ENCODE measurements around the gene PCDHB6.
"Not testable (repeated sequence)": the region's sequence is repeated elsewhere in the genome, so short reads cannot be mapped to it uniquely, and the experiment has no call there.

Gene PCDHB6

DNA sequence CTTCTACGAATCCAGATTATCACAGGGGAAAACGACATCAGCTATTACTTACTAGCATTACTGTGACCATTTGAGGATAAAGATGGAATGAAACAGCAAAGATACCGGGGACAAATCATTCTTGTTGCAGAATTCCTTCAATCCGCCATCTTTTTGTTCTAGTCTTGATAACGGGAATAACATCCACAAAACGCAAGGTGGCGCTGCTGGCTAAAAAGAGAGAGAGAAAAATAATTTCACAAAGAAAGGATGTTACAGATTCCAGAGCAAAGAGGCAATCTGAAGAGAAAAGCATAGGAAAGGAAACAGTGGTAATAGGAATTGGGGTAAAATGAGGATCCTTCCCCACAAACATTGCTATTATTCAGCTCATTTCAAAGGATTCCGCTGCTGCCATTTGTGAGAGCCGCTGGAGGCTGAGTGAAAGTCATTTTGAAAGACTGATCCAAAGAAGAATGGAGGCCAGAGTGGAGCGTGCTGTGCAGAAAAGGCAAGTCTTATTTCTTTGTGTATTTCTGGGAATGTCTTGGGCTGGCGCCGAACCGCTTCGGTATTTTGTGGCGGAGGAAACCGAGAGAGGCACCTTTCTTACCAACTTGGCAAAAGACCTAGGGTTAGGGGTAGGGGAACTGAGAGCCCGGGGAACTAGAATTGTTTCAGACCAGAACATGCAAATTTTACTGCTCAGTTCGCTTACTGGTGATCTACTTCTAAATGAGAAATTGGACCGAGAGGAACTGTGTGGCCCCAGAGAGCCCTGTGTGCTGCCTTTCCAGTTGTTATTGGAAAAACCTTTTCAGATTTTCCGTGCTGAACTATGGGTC is 22.7 kb downstream of the PCDHB6 start, which contains the start of gene PCDHB7:
TSS of gene PCDHB7 (plus strand) at position 264 of the 824 bp plus-strand sequence. CDS start at position 456, 192 bp downstream.
- no peak for DNase-seq

DNA sequence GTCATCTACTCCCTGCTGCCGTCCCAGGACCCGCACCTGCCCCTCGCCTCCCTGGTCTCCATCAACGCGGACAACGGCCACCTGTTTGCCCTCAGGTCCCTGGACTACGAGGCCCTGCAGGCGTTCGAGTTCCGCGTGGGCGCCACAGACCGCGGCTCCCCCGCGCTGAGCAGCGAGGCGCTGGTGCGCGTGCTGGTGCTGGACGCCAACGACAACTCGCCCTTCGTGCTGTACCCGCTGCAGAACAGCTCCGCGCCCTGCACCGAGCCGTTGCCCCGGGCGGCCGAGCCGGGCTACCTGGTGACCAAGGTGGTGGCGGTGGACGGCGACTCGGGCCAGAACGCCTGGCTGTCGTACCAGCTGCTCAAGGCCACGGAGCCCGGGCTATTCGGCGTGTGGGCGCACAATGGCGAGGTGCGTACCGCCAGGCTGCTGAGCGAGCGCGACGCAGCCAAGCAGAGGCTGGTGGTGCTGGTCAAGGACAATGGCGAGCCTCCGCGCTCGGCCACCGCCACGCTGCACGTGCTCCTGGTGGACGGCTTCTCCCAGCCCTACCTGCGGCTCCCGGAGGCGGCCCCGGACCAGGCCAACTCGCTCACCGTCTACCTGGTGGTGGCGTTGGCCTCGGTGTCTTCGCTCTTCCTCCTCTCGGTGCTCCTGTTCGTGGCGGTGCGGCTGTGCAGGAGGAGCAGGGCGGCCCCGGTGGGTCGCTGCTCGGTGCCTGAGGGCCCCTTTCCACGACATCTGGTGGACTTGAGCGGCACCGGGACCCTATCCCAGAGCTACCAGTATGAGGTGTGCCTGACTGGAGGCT is 24.6 kb downstream of the PCDHB6 start:
- not testable (repeated sequence) for DNase-seq

DNA sequence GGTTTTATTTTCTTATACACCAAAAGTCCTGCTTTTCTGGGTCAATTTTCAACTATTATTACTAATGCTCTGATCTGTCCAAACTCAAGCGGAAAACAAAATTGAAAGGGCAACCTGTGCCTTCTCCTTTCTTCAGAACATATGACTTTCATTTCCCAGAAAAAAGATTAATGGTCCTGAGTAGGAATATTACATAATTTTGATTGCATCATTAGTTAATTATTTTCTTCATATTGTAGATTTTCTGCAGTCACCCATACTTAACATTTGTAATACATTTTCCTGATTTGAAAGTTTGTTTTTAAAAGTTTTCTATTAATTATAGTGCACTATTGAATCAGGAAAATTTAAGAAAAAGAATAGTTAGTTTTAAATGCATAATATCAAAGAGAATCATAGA is 26.1 kb downstream of the PCDHB6 start:
- DNase-seq, result no peak

DNA sequence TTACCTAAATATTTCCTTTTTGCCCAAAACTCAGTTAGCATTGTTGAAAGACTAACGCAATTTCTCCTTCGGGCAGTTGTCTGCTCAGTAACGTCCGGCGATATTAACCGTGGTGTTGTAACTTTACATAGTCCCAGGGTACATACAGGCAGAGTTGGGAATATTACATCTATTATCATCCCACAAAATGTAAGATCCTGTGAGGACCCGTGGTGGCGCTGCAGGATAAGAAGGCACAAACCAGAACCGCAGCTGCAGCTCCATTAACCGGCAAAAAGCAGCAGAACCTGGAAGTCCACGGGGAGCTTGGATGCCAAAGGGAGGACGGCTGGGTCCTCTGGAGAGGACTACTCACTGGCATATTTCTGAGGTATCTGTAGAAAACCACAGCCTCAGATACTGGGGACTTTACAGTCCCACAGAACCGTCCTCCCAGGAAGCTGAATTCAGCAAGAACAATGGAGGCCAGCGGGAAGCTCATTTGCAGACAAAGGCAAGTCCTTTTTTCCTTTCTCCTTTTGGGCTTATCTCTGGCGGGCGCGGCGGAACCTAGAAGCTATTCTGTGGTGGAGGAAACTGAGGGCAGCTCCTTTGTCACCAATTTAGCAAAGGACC is 27.8 kb downstream of the PCDHB6 start, which contains the start of gene PCDHB8:
TSS of gene PCDHB8 (plus strand) at position 214 of the 615 bp plus-strand sequence. CDS start at position 459, 245 bp downstream.
- DNase-seq, result peak; percentile 6

DNA sequence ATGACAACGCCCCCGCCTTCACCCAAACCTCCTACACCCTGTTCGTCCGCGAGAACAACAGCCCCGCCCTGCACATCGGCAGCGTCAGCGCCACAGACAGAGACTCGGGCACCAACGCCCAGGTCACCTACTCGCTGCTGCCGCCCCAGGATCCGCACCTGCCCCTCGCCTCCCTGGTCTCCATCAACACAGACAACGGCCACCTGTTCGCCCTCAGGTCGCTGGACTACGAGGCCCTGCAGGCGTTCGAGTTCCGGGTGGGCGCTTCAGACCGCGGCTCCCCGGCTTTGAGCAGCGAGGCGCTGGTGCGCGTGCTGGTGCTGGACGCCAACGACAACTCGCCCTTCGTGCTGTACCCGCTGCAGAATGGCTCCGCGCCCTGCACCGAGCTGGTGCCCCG is 29.5 kb downstream of the PCDHB6 start:
- DNase-seq, result not testable (repeated sequence)

DNA sequence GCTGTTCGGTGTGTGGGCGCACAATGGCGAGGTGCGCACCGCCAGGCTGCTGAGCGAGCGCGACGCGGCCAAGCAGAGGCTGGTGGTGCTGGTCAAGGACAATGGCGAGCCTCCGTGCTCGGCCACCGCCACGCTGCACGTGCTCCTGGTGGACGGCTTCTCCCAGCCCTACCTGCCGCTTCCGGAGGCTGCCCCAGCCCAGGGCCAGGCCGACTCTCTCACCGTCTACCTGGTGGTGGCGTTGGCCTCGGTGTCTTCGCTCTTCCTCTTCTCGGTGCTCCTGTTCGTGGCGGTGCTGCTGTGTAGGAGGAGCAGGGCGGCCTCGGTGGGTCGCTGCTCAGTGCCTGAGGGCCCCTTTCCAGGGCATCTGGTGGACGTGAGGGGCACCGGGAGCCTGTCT is 30.0 kb downstream of the PCDHB6 start:
- not testable (repeated sequence) for DNase-seq

DNA sequence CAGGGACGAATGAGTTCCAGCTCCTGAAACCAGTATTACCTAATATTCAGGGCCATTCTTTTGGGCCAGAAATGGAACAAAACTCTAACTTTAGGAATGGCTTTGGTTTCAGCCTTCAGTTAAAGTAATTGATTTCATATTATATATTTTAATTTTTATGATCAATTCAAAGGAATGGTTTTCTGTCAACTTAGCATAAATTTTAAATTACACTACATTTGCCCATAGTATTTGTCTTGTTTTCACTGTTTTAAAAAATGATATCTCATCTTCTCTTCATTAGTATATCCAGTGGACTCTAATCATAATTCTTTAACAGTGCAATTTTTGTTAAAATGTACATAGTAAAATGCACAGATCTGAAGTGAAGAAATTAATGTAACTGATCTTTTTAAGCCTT is 30.5 kb downstream of the PCDHB6 start:
- no peak for DNase-seq

DNA sequence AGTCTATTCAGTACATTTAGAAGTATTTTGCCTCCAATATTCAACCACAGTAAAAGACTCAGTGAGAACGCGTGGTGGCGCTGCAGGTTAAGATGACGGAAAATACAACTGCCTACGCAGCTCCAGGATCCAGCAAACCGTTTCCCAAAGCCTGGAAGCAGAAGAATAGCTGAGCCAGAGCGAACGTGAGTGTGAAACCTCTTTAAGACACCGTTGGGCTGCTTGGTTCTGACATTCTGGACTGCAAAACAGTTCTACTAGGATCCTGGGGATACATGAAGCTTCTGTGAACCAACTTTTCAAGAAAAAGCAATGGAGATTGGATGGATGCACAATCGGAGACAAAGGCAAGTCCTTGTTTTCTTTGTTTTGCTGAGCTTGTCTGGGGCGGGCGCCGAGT is 32.4 kb downstream of the PCDHB6 start, which contains the start of gene PCDHB16:
TSS of gene PCDHB16 (plus strand) at position 140 of the 400 bp plus-strand sequence. CDS start at position 313, 173 bp downstream.
- no peak for DNase-seq

DNA sequence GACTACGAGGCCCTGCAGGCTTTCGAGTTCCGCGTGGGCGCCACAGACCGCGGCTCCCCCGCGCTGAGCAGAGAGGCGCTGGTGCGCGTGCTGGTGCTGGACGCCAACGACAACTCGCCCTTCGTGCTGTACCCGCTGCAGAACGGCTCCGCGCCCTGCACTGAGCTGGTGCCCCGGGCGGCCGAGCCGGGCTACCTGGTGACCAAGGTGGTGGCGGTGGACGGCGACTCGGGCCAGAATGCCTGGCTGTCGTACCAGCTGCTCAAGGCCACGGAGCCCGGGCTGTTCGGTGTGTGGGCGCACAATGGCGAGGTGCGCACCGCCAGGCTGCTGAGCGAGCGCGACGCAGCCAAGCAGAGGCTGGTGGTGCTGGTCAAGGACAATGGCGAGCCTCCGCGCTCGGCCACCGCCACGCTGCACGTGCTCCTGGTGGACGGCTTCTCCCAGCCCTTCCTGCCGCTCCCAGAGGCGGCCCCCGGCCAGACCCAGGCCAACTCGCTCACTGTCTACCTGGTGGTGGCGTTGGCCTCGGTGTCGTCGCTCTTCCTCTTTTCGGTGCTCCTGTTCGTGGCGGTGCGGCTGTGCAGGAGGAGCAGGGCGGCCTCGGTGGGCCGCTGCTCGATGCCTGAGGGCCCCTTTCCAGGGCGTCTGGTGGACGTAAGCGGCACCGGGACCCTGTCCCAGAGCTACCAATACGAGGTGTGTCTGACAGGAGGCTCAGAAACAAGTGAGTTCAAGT is 34.4 kb downstream of the PCDHB6 start:
- DNase-seq, result not testable (repeated sequence)

DNA sequence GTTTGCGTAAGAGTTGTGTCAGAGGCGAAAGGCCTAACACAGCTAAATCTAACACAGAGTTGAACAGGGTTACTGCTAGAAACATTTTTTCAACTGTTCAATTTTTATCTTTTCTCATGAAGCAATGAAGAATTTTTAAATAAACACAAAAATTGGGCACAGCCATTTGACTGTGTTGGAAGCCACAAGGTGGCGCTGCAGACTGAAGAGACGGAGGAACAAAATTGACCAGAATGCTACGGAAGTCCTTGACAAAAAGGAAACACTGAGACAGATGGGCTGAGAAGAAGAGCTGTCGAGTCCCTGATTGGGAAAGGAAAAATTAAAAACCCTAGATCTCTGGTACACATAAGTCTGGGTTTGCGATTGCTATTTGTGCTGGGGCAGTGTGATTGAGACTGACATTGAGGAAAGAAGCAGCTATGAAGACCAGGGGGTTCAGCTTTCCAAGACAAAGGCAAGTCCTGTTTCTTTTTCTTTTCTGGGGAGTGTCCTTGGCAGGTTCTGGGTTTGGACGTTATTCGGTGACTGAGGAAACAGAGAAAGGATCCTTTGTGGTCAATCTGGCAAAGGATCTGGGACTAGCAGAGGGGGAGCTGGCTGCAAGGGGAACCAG is 37.1 kb downstream of the PCDHB6 start, which contains the start of gene PCDHB9:
TSS of gene PCDHB9 (plus strand) at position 265 of the 616 bp plus-strand sequence. CDS start at position 423, 158 bp downstream.
- DNase-seq, result no peak

DNA sequence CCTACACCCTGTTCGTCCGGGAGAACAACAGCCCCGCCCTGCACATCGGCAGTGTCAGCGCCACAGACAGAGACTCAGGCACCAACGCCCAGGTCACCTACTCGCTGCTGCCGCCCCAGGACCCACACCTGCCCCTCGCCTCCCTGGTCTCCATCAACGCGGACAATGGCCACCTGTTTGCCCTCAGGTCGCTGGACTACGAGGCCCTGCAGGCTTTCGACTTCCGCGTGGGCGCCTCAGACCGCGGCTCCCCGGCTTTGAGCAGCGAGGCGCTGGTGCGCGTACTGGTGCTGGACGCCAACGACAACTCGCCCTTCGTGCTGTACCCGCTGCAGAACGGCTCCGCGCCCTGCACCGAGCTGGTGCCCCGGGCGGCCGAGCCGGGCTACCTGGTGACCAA is 38.8 kb downstream of the PCDHB6 start:
- DNase-seq, result not testable (repeated sequence)

DNA sequence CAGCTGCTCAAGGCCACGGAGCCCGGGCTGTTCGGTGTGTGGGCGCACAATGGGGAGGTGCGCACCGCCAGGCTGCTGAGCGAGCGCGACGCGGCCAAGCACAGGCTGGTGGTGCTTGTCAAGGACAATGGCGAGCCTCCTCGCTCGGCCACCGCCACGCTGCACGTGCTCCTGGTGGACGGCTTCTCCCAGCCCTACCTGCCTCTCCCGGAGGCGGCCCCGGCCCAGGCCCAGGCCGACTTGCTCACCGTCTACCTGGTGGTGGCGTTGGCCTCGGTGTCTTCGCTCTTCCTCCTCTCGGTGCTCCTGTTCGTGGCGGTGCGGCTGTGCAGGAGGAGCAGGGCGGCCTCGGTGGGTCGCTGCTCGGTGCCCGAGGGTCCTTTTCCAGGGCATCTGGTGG is 39.3 kb downstream of the PCDHB6 start:
- DNase-seq, result not testable (repeated sequence)

DNA sequence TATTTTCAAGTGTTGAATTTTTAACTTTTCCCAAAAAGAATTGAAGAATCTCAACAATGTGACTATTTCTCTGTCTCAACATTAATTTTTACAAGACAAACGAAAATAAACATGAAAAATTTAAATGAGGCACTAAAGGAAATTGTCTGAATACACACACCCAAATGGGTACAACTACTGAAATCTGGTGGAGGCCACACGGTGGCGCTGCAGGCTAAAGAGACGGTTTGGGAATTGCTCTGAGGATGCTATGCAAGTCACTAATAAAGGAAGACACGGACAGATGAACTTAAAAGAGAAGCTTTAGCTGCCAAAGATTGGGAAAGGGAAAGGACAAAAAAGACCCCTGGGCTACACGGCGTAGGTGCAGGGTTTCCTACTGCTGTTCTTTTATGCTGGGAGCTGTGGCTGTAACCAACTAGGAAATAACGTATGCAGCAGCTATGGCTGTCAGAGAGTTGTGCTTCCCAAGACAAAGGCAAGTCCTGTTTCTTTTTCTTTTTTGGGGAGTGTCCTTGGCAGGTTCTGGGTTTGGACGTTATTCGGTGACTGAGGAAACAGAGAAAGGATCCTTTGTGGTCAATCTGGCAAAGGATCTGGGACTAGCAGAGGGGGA is 42.4 kb downstream of the PCDHB6 start, which contains the start of gene PCDHB10:
TSS of gene PCDHB10 (plus strand) at position 244 of the 616 bp plus-strand sequence. CDS start at position 444, 200 bp downstream.
- no peak for DNase-seq

DNA sequence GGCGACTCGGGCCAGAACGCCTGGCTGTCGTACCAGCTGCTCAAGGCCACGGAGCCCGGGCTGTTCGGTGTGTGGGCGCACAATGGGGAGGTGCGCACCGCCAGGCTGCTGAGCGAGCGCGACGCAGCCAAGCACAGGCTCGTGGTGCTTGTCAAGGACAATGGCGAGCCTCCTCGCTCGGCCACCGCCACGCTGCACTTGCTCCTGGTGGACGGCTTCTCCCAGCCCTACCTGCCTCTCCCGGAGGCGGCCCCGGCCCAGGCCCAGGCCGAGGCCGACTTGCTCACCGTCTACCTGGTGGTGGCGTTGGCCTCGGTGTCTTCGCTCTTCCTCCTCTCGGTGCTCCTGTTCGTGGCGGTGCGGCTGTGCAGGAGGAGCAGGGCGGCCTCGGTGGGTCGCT is 44.5 kb downstream of the PCDHB6 start:
- DNase-seq, result not testable (repeated sequence)

DNA sequence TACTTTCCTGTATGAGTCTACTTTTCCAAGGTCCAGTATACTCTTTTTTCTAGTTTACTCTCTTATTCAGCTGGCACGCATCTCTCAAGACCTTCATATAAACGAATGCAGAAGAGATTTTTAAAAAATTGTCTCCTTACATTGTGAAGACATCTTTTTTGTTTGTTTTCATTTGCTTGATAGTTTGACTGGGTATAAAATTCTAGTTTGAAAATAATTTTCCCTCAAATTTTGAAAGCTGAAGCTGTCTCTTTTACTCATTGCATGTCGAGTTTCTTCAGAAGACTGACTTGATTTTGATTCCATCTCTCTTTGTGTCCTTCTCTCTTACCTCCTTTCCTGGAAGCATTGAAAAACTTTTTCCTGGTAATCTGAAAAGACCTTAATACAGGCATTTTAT is 46.5 kb downstream of the PCDHB6 start:
- DNase-seq, result no peak

DNA sequence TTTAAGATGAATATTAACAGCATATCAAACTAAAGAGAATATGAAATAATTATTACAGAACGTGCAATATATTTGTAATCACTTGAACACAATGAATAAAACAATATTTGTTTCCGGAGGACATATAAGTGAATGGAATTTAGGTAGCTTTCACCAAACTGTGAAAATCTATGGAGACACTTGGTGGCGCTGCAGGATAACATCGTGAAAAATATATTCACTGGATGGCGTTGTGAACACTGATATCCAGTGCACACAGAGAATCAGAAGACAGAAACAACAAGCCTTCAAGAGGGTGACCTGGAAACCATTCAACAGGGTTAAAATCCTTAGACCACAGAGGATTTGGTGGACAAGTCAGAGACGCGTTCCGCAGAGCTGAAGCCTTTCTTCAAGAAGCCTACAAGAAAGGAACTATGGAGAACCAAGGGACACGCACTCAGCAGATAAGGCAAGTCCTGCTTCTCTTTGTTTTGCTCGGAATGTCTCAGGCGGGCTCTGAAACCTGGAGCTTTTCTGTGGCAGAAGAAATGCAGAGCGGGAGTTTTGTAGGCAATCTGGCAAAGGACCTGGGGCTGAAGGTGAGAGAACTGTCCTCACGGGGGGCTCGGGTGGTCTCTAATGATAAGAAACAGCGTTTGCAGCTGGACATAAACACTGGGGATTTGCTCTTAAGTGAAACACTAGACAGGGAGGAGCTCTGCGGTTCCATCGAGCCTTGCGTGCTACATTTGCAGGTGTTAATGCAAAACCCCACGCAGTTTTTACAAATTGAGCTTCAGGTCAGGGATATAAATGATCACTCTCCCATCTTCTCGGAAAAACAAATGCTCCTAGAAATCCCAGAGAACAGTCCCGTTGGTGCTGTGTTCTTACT is 49.7 kb downstream of the PCDHB6 start, which contains the start of gene PCDHB11:
TSS of gene PCDHB11 (plus strand) at position 269 of the 877 bp plus-strand sequence. CDS start at position 417, 148 bp downstream.
- peak; percentile 33 for DNase-seq

DNA sequence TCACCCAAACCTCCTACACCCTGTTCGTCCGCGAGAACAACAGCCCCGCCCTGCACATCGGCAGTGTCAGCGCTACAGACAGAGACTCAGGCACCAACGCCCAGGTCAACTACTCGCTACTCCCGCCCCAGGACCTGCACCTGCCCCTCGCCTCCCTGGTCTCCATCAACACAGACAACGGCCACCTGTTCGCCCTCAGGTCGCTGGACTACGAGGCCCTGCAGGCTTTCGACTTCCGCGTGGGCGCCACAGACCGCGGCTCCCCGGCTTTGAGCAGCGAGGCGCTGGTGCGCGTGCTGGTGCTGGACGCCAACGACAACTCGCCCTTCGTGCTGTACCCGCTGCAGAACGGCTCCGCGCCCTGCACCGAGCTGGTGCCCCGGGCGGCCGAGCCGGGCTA is 51.3 kb downstream of the PCDHB6 start:
- DNase-seq, result not testable (repeated sequence)

DNA sequence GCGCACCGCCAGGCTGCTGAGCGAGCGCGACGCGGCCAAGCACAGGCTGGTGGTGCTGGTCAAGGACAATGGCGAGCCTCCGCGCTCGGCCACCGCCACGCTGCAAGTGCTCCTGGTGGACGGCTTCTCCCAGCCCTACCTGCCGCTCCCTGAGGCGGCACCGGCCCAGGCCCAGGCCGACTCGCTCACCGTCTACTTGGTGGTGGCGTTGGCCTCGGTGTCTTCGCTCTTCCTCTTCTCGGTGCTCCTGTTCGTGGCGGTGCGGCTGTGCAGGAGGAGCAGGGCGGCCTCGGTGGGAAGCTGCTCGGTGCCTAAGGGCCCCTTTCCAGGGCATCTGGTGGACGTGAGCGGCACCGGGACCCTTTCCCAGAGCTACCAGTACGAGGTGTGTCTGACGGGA is 51.8 kb downstream of the PCDHB6 start:
- not testable (repeated sequence) for DNase-seq
